Stimulated activated naive CD4-positive, alpha-beta T cell treated with Interleukin-2 at 50 U/mL for 16 hours (primary cell): ENCODE results near the gene VASH2.

ENCODE experiments used
- DNase-seq: peaks from one replicate; lab custom pipeline; 2025; lab: John Stamatoyannopoulos, UW

The VASH2 gene

DNA sequence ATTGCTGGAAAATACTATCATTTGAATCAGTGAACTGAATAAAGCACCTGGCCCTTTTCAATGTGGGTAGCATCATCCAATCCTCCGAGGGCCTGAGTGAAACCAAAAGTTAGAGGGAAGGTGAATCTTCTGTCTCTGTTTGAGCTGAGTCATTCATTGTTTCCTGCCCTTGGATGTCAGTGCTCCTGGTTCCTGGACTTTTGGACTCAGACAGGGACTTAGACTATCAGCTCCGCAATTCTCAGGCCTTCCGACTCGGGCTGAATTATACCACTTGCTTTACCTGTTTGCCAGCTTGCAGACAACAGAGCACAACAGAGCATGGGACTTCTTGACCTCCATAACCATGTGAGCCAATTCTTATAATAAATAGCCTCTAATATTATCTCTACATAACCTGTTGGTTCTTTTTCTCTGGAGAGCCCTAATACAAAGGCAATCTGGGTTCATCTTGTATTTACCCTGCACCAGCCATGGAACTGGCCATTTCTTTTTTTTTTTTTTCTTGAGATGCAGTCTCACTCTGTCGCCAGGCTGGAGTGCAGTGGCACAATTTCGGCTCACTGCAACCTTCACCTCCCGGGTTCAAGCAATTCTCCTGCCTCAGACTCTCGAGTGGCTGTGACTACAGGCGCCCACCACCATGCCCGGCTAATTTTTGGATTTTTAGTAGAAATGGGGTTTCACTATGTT is 19.2 kb upstream of the VASH2 start:
- DNase-seq, result no peak

GRCh38 chr1:212933815-212934471 is 16.4 kb upstream of the VASH2 start:
- DNase-seq, result no peak

DNA sequence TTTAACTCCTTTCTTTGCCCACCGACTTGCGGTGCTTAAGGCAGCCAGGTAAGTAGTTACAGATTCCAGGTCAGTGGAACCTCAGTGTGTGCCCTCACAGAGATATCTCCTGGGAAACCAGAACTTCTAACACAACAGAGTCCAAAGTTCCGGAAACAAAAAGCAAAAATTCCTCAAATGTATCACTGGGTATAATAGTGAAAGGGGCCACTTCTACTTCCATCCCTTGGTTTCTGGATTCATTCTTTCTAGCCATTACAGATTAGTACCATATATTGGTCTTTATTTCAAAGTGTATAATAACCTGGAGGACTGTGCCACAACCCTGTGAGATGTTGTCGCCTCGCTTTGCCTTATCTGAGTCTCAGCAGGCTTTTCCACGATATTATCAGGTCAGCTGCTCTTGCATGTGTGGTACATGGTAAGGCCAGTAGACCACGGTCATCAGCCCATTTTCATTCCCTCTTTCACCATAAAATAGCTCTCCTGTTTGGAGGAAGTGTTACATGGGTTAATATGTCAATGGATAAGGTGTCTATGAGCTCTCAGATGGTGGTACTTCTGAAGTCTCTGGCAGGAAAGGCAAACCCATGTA is 14.9 kb upstream of the VASH2 start:
- DNase-seq, result no peak

DNA sequence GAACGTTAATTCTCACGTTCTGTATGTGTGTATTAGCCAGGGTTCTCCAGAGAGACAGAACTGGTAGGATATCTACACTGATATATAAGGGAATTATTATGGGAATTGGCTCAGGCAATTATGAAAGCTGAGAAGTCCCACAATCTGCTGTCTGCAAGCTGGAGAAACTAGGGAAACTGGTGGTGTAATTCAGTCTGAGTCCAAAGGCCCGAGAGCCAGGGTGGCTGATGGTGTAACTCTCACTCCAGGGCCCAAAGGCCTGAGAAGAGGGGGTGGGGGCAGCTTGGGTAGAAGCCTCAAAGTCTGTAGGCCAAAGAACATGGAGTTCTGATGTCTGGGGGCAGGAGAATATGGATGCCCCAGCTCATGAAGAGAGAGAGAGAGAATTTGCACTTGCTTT is 13.3 kb upstream of the VASH2 start:
- no peak for DNase-seq

GRCh38 chr1:212938846-212939245 is 11.5 kb upstream of the VASH2 start:
- no peak for DNase-seq

GRCh38 chr1:212941452-212941851 is 8.9 kb upstream of the VASH2 start:
- no peak for DNase-seq

GRCh38 chr1:212942679-212943392 is 7.5 kb upstream of the VASH2 start:
- no peak for DNase-seq

GRCh38 chr1:212943393-212943710 is 7.0 kb upstream of the VASH2 start:
- DNase-seq, result no peak

DNA sequence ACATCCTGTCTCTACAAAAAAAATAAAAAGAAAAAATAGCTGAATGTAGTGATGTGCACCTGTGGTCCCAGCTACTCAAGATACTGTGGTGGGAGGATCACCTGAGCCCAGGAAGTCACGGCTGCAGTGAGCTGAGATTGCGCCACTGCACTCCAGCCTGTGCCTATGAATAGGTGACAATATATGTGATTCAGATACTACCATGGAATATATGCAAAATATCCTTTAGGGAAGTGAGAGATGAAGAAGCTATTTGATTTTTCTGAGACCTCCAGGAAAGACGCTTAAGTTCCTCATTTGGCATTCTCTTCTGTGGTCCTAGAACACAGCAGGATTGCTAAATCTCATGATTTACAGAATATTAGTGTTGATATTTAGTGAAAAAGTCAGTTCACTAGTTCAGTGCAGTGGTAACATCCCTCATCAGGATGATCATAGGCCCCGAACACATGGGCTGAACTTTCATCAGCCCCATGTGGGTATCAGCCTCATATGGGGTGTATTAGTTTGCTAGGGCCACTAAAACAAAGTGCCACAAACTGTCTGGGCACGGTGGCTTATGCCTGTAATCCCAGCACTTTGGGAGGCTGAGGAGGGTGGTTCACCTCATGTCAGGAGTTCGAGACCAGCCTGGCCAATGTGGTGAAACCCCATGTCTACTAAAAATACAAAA is 6.0 kb upstream of the VASH2 start:
- no peak for DNase-seq

DNA sequence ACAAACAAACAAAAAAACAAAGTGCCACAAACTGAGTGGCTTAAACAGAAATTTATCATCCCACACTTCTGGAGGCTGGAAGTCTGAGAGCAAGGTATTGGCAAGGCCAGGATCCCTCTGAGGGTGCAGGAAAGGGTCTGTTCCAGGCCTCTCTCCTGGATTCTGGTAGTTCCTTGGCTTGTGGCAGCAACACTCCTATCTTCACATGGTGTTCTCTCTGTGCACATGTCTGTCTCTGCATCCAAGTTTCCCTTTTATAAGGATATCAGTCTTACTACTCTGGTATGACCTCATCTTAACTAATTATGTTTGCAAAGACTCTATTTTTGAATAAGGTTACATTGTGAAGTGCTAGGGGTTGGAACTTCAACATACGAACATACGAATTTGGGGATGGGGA is 5.3 kb upstream of the VASH2 start:
- no peak for DNase-seq

DNA sequence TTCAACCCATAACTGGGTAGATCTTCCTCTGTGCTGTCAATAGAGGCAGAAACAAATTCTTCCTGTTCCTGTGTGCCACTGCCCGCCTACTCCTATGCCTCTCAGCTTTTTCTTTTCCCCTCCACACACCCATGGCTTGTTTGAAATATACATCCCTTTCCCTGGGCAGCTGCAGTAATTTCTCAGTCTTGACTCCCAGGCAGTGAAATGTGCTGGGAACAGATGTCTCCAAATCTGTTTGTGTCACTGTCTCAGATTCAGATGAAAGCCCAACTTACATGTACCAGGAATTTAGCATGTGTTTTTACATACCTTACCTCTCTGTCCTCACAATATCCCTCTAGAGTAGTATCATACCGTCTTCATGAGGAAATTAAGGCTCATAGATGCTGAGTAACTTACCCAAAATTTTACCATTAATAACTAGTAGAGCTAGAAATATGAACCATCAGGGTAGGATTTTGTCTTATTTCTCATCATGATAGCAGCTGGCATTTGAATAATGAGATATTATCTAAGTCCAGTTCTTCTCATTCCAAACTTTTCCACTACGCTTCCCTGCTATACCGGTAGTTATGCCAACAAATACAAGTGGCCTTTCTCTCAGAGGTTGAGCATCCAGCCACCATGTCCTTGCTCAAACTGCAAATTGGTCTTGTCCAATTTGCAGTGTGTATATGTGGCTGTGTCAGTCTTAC is 4.7 kb upstream of the VASH2 start:
- DNase-seq, result no peak

- no peak for DNase-seq
Measured at GRCh38 chr1:212946872-212947271, 3.5 kb upstream of the VASH2 start.

DNA sequence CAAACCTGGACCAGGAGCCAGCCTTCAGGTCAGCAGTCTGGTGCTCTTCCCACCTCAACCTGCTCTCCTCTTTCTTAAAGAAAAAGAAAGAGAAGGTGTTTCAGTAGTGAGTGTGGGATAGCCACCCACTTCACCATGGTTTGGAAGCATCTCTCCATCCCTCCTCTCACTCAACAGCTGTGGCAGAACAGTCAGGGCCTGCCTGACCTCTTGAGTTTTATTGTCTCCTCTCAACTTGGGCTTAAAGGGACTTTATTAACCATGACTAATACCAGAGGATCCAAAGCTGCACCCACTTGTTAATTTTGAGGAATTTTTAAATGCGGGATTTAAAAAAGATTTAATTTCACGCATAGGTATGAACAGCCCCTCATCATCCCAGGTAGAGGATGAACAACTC is 570 bp upstream of the VASH2 start:
- DNase-seq, result no peak

- no peak for DNase-seq
Measured at GRCh38 chr1:212951126-212951946, 995 bp downstream of the VASH2 start.

- DNase-seq, result no peak
Measured at GRCh38 chr1:212951947-212952640, 1.8 kb downstream of the VASH2 start.

- DNase-seq, result no peak
Measured at GRCh38 chr1:212952641-212952976, 2.3 kb downstream of the VASH2 start.

GRCh38 chr1:212953321-212953720 is 3.0 kb downstream of the VASH2 start:
- no peak for DNase-seq

- no peak for DNase-seq
Measured at GRCh38 chr1:212954514-212954913, 4.2 kb downstream of the VASH2 start.

DNA sequence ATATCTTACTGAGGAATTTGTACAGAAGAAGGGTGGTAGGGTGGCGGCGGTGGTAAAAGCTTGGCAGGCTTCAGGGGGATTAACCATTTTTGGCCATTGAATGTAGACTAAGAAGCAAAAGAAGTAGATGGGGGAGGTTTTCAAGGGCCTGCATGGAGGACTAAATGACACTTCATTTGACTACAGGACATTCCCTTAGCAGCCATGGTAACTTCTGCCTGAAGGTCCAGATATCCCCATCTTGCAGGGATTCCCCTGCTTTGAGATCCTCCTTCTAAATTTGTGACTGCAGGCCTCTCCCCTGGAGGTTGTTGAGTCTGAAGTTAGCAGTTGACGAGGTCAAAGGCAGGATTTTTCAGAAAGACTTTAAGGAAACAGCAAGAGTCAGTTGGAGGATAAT is 4.8 kb downstream of the VASH2 start:
- no peak for DNase-seq

GRCh38 chr1:212955961-212956620 is 5.8 kb downstream of the VASH2 start:
- no peak for DNase-seq
